ENCODE measurements around the gene TLL1.

GRCh38 chr4:165866019-165866650, 6.9 kb upstream of the TLL1 start:
- TF ChIP-seq CTCF (IDR thresholded peaks at IDR 0.05) (no peak), POLR2A (IDR thresholded peaks at IDR 0.05) (no peak)
